Keratinocyte (primary cell): ENCODE data around the gene FGFR3. TPM values are rescaled to one million over a fixed set of nuclear protein-coding genes. Genes with fewer than 3 reads are reported as not detected.

Experiments used
- DNase-seq: peaks from one replicate; pipeline ENCODE4 v3.0.0-alpha.2; 2011; ENCODE audit warnings: low read depth, missing footprints, low spot score
- FAIRE-seq: peaks from 2 replicates; lab custom pipeline; 2011; peaks lifted over from hg19 to GRCh38; lab: Jason Lieb, UNC
- H2AFZ ChIP-seq: 2 replicates; pipeline ENCODE4 v1.6.0; 2012; ENCODE audit warnings: low read length, control low read depth, inconsistent platforms; ENCODE audit not compliant: control insufficient read depth
- H3K27ac ChIP-seq: 2 replicates; pipeline ENCODE4 v1.5.1; 2011; ENCODE audit warnings: low read length; ENCODE audit not compliant: control insufficient read depth, insufficient read depth
- H3K27me3 ChIP-seq: 3 replicates; pipeline ENCODE4 v1.6.0; 2011; ENCODE audit warnings: low read length; ENCODE audit not compliant: control insufficient read depth, insufficient read depth; ENCODE audit errors: extremely low read depth
- H3K36me3 ChIP-seq, 2 experiments: 2 replicates in 1 of 2; 3 replicates in 1 of 2; pipeline ENCODE4 v1.5.1; 2011; ENCODE audit warnings: low read length in 2 of 2, mild to moderate bottlenecking in 1 of 2; ENCODE audit not compliant: control insufficient read depth in 2 of 2, insufficient read depth in 2 of 2; ENCODE audit errors: extremely low read depth in 1 of 2
- H3K4me1 ChIP-seq: 3 replicates; pipeline ENCODE4 v1.5.1; 2011; ENCODE audit warnings: low read length; ENCODE audit not compliant: control insufficient read depth, insufficient read depth; ENCODE audit errors: extremely low read depth
- H3K4me2 ChIP-seq: 3 replicates; pipeline ENCODE4 v1.6.0; 2011; ENCODE audit warnings: low read depth, low read length; ENCODE audit not compliant: control insufficient read depth, insufficient read depth; ENCODE audit errors: extremely low read depth
- H3K4me3 ChIP-seq, 3 experiments: fragments of 200-600 bp in 1 of 3; sonication (generic) in 1 of 3; 2 replicates in 2 of 3; 3 replicates in 1 of 3; pipeline ENCODE4 v1.5.1; 2011 to 2016; ENCODE audit warnings: low read length in 3 of 3, mild to moderate bottlenecking in 3 of 3, control low read depth in 2 of 3, inconsistent platforms in 1 of 3, low read depth in 1 of 3, mixed read lengths in 1 of 3, mixed run types in 1 of 3, moderate library complexity in 1 of 3; ENCODE audit not compliant: control insufficient read depth in 2 of 3, insufficient read depth in 2 of 3; ENCODE audit errors: extremely low read depth in 1 of 3
- H3K79me2 ChIP-seq: 2 replicates; pipeline ENCODE4 v1.6.0; 2012; ENCODE audit warnings: low read length; ENCODE audit not compliant: control insufficient read depth, insufficient read depth
- H3K9ac ChIP-seq: 3 replicates; pipeline ENCODE4 v1.6.0; 2011; ENCODE audit warnings: low read length; ENCODE audit not compliant: control insufficient read depth, insufficient read depth; ENCODE audit errors: extremely low read depth
- H3K9me1 ChIP-seq: 3 replicates; pipeline ENCODE4 v1.6.0; 2011; ENCODE audit warnings: low read length; ENCODE audit not compliant: control insufficient read depth, insufficient read depth; ENCODE audit errors: extremely low read depth
- H3K9me3 ChIP-seq: 2 replicates; pipeline ENCODE4 v1.5.1; 2012; ENCODE audit warnings: low read depth, low read length; ENCODE audit not compliant: control insufficient read depth
- H4K20me1 ChIP-seq: 3 replicates; pipeline ENCODE4 v1.6.0; 2011; ENCODE audit warnings: low read length; ENCODE audit not compliant: control insufficient read depth, insufficient read depth; ENCODE audit errors: extremely low read depth
- EZH2 ChIP-seq: IDR thresholded peaks from one replicate; pipeline ENCODE4 v1.6.1; 2012; ENCODE audit warnings: inconsistent platforms, mild to moderate bottlenecking, low read length, moderate library complexity
- dilution Hi-C: fragments of 300-500 bp; cut with MboI; formaldehyde crosslinking; loops from one replicate; pipeline ENCODE4 v1.7.0; 2020; ENCODE audit warnings: low sequenced_read_pairs; ENCODE audit not compliant: extremely low pct_ligation_motif_present
- polyA plus RNA-seq, 5 experiments: library from polyadenylated mRNA; depleted of rRNA in 3 of 5; stranded (reverse) in 3 of 5; stranded (forward) in 1 of 5; unstranded in 1 of 5; fragments of >200 nt; gene quantifications; 1 replicate in 1 of 5; 2 replicates in 3 of 5; 3 replicates in 1 of 5; pipeline versions ENCODE4 v1.2.1 to v1.2.3, GENCODE V29; 2011 to 2012; ENCODE audit warnings: missing spikeins in 2 of 5, low read depth in 1 of 5, low replicate concordance in 1 of 5
- TF ChIP-seq, protein P1 (sequence below), 3 experiments: IDR thresholded peaks in 1 of 3; conservative IDR thresholded peaks in 1 of 3; optimal IDR thresholded peaks in 1 of 3; 2 replicates in 2 of 3; 3 replicates in 1 of 3; pipeline versions ENCODE3 to v1.5.1; 2011; ENCODE audit warnings: low read length in 3 of 3, mild to moderate bottlenecking in 3 of 3, moderate library complexity in 2 of 3, control low read depth in 1 of 3, inconsistent platforms in 1 of 3; ENCODE audit not compliant: insufficient read depth in 2 of 3; ENCODE audit errors: extremely low read depth in 1 of 3

The FGFR3 gene
- polyA plus RNA-seq, 1 donor (not counting 4 experiments of a cell fraction or from before 2014, with no cell fraction given): 45.2 TPM

DNA sequence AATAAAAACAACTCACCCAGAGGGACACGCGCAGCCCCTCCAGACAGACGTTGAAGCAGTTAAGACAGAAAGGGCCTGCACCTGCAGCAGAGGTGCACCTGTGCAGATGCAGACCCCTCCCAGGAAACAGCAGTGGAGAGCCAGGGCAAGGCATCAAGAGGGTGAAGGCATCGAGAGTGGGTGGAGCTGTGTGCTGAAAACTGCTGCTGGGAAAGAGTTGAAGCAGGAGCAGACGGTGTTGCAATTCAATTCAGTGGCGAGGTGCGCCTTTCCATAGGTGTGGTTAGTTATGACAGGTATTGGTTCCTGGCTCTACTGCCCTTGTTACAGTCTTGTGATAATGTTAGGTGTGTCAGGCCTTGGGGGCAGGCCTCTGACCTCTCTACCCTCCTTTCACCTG lies 46.2 kb downstream of the FGFR3 start:
- H3K79me2 ChIP-seq: peaks cover 52% of the 10 kb centered on the region
- H3K9me1 ChIP-seq: no peaks in the 10 kb centered on the region
- no peaks in the 10 kb centered on the region for H3K4me1 ChIP-seq
- no peak overlapping the region for H2AFZ ChIP-seq
- no peaks in the 10 kb centered on the region for H3K27me3 ChIP-seq
- H4K20me1 ChIP-seq: peaks cover 11% of the 10 kb centered on the region
- no peak overlapping the region for H3K9ac ChIP-seq
- no peak overlapping the region for H3K27ac ChIP-seq
- TF ChIP-seq, protein P1, sequence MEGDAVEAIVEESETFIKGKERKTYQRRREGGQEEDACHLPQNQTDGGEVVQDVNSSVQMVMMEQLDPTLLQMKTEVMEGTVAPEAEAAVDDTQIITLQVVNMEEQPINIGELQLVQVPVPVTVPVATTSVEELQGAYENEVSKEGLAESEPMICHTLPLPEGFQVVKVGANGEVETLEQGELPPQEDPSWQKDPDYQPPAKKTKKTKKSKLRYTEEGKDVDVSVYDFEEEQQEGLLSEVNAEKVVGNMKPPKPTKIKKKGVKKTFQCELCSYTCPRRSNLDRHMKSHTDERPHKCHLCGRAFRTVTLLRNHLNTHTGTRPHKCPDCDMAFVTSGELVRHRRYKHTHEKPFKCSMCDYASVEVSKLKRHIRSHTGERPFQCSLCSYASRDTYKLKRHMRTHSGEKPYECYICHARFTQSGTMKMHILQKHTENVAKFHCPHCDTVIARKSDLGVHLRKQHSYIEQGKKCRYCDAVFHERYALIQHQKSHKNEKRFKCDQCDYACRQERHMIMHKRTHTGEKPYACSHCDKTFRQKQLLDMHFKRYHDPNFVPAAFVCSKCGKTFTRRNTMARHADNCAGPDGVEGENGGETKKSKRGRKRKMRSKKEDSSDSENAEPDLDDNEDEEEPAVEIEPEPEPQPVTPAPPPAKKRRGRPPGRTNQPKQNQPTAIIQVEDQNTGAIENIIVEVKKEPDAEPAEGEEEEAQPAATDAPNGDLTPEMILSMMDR (optimal IDR thresholded peaks at IDR 0.05 in 1 of 3, IDR thresholded peaks at IDR 0.05 in 1 of 3, conservative IDR thresholded peaks at IDR 0.05 in 1 of 3; ENCODE audit: extremely low read depth in 1 of 3, insufficient read depth in 2 of 3, low read length in 3 of 3): no peak
- no peak for TF ChIP-seq EZH2
- no peaks in the 10 kb centered on the region for H3K9me3 ChIP-seq
- peaks cover 44 to 55% of the 10 kb centered on the region in 2 experiments for H3K36me3 ChIP-seq
- FAIRE-seq: no peak
- DNase-seq: no peak
- no peak overlapping the region for H3K4me2 ChIP-seq
- dilution Hi-C loops: no loop called here
- no peak overlapping the region for H3K4me3 ChIP-seq

GRCh38 chr4:1841201-1841886 lies 48.3 kb downstream of the FGFR3 start:
- Histone ChIP-seq H3K9me1 (no peaks in the 10 kb centered on the region), H3K36me3 (peaks cover 30 to 44% of the 10 kb centered on the region in 2 experiments), H3K27me3 (no peaks in the 10 kb centered on the region), H3K79me2 (peaks cover 59% of the 10 kb centered on the region), H3K4me3 (no peak overlapping the region), H3K27ac (no peak overlapping the region), H3K4me2 (no peak overlapping the region), H2AFZ (no peak overlapping the region), H3K4me1 (no peaks in the 10 kb centered on the region), H3K9ac (no peak overlapping the region), H4K20me1 (peaks cover 11% of the 10 kb centered on the region), H3K9me3 (no peaks in the 10 kb centered on the region)
- dilution Hi-C loops: no loop called here
- DNase-seq: no peak
- FAIRE-seq: no peak
- TF ChIP-seq, protein P1 (optimal IDR thresholded peaks at IDR 0.05 in 1 of 3, IDR thresholded peaks at IDR 0.05 in 1 of 3, conservative IDR thresholded peaks at IDR 0.05 in 1 of 3; ENCODE audit: extremely low read depth in 1 of 3, insufficient read depth in 2 of 3, low read length in 3 of 3): no peak
- no peak for TF ChIP-seq EZH2
